ENCODE results near the gene BMPER. TPM values are rescaled to one million over a fixed set of nuclear protein-coding genes. Genes with fewer than 3 reads are reported as not detected.

The BMPER gene
- total and polyA plus RNA-seq, 10 of the 15 experiments (the other 5 are each of a cell fraction or from before 2014, with no cell fraction given) = 0.02 to 0.08 TPM; not detected in 8

DNA sequence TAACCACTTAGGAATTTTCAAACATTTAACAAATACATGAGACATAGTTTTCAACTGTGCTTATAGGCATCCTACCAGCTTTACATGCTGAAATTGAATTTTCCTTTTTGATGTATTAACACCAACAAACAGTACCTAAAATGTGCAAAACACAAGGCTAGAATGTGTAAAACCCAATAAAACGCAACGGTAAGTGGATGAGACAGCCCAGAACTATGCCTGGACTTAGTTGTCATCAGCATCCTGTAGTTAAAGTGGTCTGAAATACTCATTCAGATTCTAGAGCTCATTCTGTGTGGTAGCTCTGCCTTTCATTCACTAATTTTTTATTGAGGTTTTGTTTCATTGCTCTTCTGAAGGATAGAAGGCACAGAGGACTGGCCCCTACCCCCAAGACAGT lies 137.1 kb downstream of the BMPER start:
- ATAC-seq = no peak
- Histone ChIP-seq H4K20me1 (ENCODE audit: control insufficient read depth, insufficient read depth) (no peaks in the 10 kb centered on the region), H3K4me1 (ENCODE audit: control insufficient read depth, insufficient read depth, low read length) (no peaks in the 10 kb centered on the region), H3K36me3 (ENCODE audit: control insufficient read depth in 2 of 2, insufficient read depth in 2 of 2, low read length in 1 of 2) (no peaks in the 10 kb centered on the region), H3K79me2 (ENCODE audit: control insufficient read depth, insufficient read depth, low read length) (no peaks in the 10 kb centered on the region), H3K9me3 (replicated peaks; ENCODE audit: control insufficient read depth, insufficient read depth, low read length) (no peaks in the 10 kb centered on the region), H2AFZ (ENCODE audit: control insufficient read depth, low read depth, low read length) (no peak overlapping the region), H3K9ac (ENCODE audit: control insufficient read depth, insufficient read depth, low read length) (no peak overlapping the region), H3K27ac (ENCODE audit: control insufficient read depth, insufficient read depth) (no peak overlapping the region), H3K27me3 (replicated peaks in 1 of 2; ENCODE audit: control insufficient read depth in 2 of 2, insufficient read depth in 2 of 2, low read length in 1 of 2) (no peaks in the 10 kb centered on the region), H3K4me2 (ENCODE audit: control insufficient read depth, insufficient read depth) (no peak overlapping the region), H3K4me3 (no peak overlapping the region)
- WGBS (ENCODE audit: insufficient coverage, insufficient replicate concordance, low lambda C conversion rate, missing lambda C conversion rate) = 21% methylated on average over 2 of the region's 2 CpGs
- in situ Hi-C loops (cut with MboI) (no loop called here), intact Hi-C loops (cut with micrococcal nuclease; ENCODE audit: unreplicated experiment) (no loop called here)
- CTCF ChIA-PET = no interaction called here
- POLR2A ChIA-PET = no interaction called here
- FAIRE-seq = no peak
- no peak for DNase-seq (ENCODE audit: low read depth, low spot score)
- BruUV-seq (replicated peaks) = no TSS peak
- TF ChIP-seq HDGF (IDR thresholded peaks at IDR 0.05) (no peak), ZSCAN29 (IDR thresholded peaks at IDR 0.05) (no peak), RCOR1 (conservative IDR thresholded peaks at IDR 0.05; ENCODE audit: low read depth, low read length) (no peak), PAX8 (IDR thresholded peaks at IDR 0.05) (no peak), ZNF384 (IDR thresholded peaks at IDR 0.05; ENCODE audit: borderline replicate concordance, low read depth, low read length) (no peak), NFYB (IDR thresholded peaks at IDR 0.05; ENCODE audit: insufficient read depth, low read depth, low read length) (no peak)
- TF ChIP-seq, protein P1, sequence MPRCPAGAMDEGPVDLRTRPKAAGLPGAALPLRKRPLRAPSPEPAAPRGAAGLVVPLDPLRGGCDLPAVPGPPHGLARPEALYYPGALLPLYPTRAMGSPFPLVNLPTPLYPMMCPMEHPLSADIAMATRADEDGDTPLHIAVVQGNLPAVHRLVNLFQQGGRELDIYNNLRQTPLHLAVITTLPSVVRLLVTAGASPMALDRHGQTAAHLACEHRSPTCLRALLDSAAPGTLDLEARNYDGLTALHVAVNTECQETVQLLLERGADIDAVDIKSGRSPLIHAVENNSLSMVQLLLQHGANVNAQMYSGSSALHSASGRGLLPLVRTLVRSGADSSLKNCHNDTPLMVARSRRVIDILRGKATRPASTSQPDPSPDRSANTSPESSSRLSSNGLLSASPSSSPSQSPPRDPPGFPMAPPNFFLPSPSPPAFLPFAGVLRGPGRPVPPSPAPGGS (IDR thresholded peaks at IDR 0.05; ENCODE audit: borderline replicate concordance, insufficient read depth, low read depth, low read length, poor library complexity, severe bottlenecking) = no peak
- TF ChIP-seq, protein P2, sequence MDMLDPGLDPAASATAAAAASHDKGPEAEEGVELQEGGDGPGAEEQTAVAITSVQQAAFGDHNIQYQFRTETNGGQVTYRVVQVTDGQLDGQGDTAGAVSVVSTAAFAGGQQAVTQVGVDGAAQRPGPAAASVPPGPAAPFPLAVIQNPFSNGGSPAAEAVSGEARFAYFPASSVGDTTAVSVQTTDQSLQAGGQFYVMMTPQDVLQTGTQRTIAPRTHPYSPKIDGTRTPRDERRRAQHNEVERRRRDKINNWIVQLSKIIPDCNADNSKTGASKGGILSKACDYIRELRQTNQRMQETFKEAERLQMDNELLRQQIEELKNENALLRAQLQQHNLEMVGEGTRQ (IDR thresholded peaks at IDR 0.05; ENCODE audit: borderline replicate concordance, low read depth, low read length) = no peak
- SMC1A ChIA-PET (ENCODE audit: uncharacterized antibody, unreplicated experiment) = no interaction called here
- RAD21 ChIA-PET (ENCODE audit: unreplicated experiment) = no interaction called here
